HEK293T (cell line): ENCODE measurements around the gene COLGALT1.

Experiments
- BHLHE40 ChIP-seq: fragments of 450-650 bp; IDR thresholded peaks from 2 replicates; pipeline ENCODE4 v1.6.1; 2016; ENCODE audit warnings: mild to moderate bottlenecking, moderate library complexity, borderline replicate concordance
- FOXM1 ChIP-seq: fragments of 450-650 bp; IDR thresholded peaks from 2 replicates; pipeline ENCODE4 v1.6.1; 2017; ENCODE audit warnings: mild to moderate bottlenecking, borderline replicate concordance
- TF ChIP-seq, protein P1 (sequence below): fragments of 450-650 bp; IDR thresholded peaks from 2 replicates; pipeline ENCODE4 v1.6.1; 2016

DNA sequence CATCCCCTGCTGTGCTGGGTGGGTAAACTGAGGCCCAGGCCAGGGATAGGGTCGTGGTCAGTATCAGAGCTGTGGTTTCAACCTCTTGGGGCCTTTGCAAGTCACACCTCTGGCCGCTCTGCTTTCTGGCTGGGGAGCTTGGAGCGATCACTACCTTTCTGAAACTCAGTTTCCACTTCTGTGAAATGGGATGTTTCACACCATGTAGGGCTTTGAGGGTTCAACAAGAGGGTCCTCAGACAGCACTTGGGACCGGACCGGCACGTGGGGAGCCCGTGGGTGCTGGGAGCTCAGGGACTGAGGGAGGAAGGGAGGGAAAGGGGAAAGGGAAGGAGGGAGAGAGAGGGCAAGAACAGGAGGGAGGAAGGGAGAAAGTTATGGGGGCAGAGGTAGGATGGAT lies 22.9 kb upstream of the COLGALT1 start:
- TF ChIP-seq BHLHE40 (no peak), FOXM1 (no peak)
- TF ChIP-seq, protein P1, sequence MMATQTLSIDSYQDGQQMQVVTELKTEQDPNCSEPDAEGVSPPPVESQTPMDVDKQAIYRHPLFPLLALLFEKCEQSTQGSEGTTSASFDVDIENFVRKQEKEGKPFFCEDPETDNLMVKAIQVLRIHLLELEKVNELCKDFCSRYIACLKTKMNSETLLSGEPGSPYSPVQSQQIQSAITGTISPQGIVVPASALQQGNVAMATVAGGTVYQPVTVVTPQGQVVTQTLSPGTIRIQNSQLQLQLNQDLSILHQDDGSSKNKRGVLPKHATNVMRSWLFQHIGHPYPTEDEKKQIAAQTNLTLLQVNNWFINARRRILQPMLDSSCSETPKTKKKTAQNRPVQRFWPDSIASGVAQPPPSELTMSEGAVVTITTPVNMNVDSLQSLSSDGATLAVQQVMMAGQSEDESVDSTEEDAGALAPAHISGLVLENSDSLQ, result no peak
